Fibroblast of lung (primary cell): ENCODE results near the gene RPL22.

Experiments
- EZH2 ChIP-seq: IDR thresholded peaks from 2 replicates; pipeline ENCODE4 v1.5.1; 2012; ENCODE audit warnings: low read length, control low read depth, mild to moderate bottlenecking; ENCODE audit errors: missing control alignments
- TF ChIP-seq, protein P1 (sequence below), 2 donors: IDR thresholded peaks in 1 of 2; conservative IDR thresholded peaks in 1 of 2; 1 replicate in 1 of 2; 2 replicates in 1 of 2; pipeline ENCODE4 v1.5.1; 2011 to 2012; ENCODE audit warnings: low read length in 2 of 2, control low read depth in 1 of 2, inconsistent platforms in 1 of 2, low read depth in 1 of 2, mild to moderate bottlenecking in 1 of 2

DNA sequence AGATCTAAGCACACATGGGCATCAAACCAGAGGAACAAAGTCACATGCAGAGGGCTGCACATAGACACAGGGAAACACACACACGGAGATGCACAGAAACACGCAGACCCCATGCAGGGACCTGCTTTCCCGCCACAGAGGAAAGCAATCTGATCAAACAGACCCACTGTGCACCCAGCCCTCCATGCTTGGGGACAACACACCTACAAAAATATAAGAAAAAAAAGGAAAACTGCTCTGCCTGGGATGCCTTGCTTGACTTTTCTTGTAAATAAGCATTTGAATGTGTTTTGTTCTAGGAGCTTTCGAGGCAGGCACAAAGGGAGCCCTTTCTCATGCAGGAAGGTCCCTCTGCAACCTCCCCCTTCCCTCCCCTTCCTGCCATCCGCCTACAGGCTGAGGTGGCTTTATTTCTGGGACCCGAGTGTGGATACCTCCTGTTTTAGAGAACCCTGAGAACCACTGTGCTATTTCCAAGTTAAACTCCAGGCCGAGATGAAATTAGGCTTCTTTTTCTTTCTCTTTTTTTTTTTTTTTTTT is 39.9 kb upstream of the RPL22 start:
- TF ChIP-seq, protein P1, sequence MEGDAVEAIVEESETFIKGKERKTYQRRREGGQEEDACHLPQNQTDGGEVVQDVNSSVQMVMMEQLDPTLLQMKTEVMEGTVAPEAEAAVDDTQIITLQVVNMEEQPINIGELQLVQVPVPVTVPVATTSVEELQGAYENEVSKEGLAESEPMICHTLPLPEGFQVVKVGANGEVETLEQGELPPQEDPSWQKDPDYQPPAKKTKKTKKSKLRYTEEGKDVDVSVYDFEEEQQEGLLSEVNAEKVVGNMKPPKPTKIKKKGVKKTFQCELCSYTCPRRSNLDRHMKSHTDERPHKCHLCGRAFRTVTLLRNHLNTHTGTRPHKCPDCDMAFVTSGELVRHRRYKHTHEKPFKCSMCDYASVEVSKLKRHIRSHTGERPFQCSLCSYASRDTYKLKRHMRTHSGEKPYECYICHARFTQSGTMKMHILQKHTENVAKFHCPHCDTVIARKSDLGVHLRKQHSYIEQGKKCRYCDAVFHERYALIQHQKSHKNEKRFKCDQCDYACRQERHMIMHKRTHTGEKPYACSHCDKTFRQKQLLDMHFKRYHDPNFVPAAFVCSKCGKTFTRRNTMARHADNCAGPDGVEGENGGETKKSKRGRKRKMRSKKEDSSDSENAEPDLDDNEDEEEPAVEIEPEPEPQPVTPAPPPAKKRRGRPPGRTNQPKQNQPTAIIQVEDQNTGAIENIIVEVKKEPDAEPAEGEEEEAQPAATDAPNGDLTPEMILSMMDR (conservative IDR thresholded peaks at IDR 0.05 in 1 of 2, IDR thresholded peaks at IDR 0.05 in 1 of 2; ENCODE audit: low read depth in 1 of 2, low read length in 2 of 2) = no peak
- no peak for TF ChIP-seq EZH2
